GM19324 (cell line): ENCODE measurements around the gene ATG16L1.

Experiments
- ATAC-seq: cut with Tn5 transposase; IDR thresholded peaks from one replicate; pipeline ENCODE4 v1.9.1; 2021; ENCODE audit warnings: mild to moderate bottlenecking, moderate library complexity; ENCODE audit not compliant: unreplicated experiment, low FRiP score

Gene ATG16L1

DNA sequence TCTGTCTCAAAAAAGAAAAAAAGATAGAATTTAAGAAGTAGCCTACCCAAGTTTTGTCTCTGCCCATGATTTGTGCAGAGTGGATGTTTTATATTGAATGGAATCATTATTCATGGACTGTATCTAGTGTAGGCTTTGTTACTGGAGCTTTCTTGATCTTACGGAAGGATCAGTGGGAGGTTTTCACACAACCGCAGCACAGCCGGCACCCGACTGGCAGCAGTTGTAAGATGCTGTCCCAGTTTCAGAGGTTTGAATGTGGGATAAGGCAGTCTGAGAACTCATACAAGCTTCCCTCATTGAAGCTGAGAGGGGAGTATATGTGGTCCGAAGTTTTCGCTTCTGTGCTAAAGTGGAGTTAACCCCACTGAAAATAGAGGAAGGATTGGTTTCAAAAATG, 36.4 kb downstream of the ATG16L1 start:
- ATAC-seq: no peak

DNA sequence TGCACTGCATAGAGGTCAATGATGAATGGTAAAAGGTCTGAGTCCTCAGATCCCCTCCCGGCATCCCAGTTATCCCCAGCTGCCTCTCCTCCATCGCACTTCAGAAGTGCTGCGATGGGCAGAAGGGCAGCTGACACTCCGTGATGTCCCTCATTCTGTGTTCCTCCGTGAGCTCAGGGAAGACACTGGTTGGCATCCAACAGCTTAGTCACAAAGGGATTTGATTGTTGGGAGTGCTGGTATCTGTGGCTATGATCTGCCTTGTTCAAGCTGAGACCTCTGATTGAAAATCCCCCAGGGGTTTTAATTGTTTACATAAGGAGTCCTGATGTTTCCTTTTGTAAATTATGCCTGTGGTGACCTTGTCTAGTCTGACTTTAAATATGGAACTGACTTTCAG, 37.2 kb downstream of the ATG16L1 start:
- ATAC-seq: no peak

DNA sequence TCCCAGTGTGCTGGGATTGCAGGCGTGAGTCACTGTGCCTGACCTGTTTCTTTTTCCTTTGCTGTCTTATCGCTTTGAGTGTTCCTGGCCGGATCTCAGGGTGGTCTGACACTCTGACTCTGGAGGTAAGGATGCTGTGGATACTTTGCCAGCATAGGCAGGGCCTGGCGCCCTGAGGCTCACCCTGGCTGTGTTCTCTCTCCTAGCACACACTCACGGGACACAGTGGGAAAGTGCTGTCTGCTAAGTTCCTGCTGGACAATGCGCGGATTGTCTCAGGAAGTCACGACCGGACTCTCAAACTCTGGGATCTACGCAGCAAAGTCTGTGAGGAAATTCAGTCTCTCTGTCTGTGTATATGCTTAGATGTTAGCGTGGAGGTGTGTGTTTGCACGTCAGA, 38.2 kb downstream of the ATG16L1 start:
- no peak for ATAC-seq

DNA sequence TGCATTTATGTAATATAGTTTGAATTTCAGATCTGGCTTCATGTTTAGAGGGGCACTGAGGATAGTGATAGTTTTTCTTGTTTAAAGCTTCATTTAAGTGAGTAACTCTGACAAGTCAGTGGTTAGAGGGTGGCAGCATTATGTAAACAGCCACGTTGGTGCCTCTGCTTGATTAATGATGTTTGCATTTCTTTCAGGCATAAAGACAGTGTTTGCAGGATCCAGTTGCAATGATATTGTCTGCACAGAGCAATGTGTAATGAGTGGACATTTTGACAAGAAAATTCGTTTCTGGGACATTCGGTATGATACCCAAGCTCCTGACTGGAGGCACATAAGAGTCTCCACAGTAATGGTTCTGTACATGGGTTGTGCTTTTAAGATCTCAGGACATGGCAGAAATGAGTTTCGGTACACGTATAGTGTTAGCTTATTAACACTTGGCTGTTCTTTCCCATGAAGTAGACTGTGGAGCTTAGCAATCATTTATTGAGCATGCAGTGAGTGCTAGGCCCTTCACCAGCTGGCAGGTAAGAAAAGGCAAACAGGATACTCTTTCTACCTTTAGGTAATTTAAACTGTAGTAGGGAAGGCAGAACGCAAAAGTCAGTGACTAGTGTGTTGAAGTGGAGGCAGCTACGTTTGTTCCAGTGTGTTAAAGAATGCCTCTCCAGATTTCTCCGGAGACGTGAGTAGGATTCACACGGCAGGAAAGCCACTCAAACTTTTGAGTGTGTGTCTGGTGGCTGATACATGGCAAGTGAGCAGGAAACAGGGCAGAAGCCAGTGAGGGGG, 38.8 kb downstream of the ATG16L1 start:
- ATAC-seq: no peak

DNA sequence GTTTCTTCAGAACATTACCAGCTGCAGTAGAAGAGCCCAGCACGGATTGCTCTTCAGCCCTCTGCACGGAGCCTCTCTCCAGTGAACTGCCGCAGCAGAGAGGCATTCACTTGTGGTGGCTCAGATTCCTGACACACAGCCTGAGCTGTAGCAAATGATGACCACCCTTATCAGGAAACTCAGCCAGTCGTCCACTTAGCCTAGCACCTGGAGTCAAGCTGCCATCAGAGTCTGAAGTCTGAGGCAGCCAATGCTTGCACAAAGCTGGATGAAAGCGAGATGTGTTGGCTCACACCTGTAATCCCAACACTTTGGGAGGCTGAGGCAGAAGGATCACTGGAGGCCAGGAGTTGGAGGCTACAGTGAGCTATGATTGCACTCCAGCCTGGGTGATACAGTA, 44.4 kb downstream of the ATG16L1 start:
- no peak for ATAC-seq

DNA sequence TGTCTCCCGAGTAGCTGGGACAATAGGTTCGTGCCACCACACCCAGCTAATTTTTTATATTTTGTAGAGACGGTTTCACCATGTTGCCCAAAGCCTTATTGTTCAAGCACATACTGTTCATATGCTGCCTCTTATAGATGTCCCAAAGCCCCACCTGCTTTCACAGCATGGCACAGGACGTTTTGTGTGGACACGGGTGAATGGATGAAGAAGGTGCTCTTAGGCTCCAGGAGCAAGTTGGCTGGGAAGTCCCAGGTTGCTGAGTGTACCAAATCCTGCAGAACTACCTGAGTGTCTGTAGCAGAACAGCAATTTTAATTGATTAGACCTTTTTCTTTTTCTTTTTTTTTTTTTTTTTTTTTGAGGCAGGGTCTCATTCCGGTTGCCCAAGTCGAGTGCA, 45.6 kb downstream of the ATG16L1 start:
- ATAC-seq: no peak

DNA sequence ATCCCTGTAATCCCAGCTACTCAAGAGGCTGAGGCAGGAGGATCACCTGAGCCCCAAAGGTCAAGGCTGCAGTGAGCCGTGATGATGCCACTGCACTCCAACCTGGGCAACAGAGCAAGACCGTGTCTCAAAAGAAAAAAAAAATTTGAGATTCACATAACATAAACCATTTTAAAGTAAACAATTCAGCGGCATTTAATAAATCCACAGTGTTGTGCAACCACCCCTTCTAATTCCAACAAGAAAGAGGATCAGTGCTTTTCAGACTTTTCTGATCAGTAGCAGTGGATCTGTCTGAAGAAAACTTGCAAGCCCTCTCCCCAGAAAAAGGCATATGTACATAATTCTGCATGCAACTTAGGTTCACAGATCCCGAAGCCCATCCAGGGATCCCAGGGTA, 48.9 kb downstream of the ATG16L1 start:
- ATAC-seq: no peak

DNA sequence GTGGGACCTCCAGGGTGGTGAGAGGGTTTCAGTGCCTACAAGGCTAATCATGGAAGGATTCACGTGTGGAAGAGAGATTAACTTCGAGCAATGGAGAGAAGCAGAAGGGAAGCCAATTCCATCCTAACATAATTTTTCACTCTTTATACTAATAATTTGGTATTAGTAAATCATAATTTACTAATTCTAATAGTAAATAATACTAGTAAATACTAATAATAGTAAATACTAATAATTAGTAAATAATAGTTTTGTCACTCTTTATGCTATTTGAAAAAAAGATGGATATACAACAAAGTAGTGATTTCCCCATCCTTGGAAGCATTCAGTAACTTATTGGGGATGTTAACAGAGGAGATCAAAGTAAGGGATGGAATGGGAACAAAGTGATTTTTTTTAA, 49.8 kb downstream of the ATG16L1 start:
- ATAC-seq: no peak

DNA sequence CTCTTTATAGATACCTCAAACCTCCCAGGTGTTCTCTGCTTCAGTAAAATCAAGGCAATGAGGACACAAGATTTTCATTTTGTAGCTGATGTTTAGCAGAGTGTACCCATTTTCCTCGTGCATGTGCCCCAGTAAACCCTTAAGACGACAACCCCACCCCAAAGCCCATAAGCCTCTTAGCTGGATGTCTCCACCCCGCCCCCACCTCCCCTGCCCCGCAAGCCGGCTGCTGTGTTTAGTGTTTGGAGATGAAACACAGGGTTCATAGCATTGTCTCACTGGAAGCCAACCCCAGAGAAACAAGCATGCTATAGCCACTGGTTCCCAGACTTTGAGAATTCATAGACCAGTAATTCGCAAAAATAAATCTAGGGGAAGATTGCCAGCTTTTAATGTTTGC, 50.3 kb downstream of the ATG16L1 start:
- no peak for ATAC-seq

DNA sequence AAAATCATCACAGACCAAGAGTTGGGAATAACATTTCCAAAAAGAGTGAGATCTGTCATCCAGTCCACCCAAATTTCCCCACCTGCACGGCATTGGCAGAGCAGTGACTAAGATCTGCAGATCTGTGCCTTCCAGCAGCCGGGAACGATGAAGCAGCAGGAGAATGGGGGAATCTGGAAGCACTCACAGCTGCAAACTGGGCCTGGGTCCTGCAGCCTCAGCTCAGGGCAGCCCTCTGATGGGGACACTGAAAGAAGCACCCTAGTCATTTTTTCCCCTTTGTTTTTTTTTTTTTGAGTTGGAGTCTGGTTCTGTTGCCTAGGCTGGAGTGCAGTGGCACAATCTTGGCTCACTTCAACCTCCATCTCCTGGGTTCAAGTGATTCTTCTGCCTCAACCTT, 51.8 kb downstream of the ATG16L1 start:
- no peak for ATAC-seq

DNA sequence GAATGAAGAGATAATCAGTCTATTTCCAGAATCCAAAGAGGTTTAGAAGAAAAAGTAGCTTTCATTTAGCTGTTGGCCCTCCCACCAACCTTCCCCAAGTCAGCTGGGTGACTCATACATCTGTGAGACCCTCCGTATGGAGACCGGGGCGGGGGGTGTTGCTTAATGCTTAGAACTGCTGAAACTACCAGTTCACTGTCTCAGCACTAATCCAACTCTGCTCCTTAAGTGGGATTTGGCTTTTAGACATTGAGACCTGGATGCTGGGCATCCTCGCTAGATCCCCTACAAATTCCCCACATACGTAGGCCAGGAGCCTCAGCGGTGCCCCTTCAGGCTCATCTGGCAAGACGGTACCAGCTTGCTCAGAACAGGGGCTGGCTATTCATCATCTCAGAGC, 56.1 kb downstream of the ATG16L1 start, which contains the start of gene SAG:
Gene SAG, plus strand, starts transcription at position 252 of the 400 bp plus-strand sequence. CDS start 1,374 bp downstream, outside the sequence.
- no peak for ATAC-seq

DNA sequence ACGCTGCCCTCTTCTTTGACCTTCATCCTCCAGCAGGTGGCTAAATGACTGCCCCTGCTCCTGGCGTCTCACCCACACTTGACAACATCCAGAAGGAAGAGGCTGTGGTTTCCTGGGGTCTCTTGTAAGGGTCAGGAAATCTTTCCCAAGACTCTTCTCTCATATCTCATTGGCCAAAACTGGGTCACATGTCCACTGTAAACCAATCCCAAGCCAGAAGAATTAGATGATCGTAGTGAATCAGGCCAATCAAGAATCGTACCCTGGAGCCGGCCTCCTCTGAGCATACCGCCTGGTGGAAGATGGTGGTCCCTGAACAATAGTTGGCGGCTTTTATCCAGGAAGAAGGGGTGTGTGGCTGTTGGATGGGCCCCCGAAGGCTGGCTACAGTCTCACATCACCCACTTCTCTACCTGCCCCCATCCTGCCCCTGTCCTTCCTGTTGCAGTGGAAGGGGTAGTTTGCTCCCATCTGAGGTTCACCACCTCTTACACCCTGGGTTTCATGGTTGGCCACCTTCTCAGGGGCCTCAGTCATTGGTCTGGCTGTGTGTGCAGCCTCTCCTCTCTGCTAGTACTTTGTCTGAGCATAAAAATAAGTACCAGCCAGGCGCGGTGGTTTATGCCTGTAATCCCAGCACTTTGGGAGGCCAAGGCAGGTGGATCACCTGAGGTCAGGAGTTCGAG, 59.9 kb downstream of the ATG16L1 start:
- no peak for ATAC-seq

DNA sequence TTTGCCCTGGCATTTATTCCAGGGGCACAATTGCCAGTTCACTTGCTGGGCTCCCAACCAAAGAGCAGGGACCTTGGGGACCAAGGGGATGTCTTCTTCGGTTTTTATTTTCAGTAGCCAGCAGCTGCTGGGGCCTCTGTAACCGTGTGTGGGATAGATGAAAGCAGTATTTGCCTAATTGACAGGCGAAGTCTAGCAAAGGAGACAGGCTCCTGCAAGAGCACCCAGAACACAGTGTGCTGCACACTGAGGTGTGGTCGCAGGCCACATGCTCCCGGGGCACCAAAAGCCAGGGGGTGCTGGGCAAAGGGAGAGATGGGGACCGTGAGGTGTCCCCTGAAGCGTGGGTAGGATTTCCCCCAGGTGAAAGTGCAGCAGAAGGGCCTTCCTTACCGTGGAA, 61.4 kb downstream of the ATG16L1 start:
- no peak for ATAC-seq

DNA sequence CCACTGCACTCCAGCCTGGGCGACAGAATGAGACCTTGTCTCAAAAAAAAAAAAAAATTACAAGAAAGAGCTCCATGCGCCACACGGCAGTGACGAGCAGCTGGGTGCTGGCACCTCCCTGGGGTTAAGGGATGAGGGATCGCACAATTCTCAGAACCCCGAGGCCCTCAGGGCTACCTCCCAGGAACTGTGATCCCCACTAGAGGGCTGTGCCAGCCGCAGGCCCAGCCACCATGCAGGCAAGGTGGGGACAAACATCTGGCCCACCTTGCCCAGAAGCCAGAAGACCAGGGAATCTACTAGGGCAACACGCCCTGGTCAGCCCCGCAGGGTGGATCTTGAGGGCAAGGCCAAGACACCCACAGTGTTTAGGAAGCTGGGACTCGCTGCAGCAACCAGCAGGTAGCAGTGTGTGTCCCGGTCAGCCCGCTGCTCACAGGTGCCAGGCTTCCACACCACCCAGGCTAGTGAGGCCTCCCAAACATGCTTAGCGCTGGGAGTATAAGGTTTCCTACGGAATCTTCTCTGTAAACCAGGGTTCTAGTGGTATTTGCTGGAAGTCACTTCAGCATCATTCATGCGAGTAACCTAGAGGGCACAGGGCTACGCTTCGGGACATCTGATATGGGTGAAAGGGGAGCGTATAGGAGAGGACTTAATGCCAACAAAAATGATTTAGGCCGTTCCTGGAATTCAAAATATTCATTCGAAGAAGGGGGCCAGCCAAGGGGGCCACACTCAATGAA, 62.9 kb downstream of the ATG16L1 start:
- no peak for ATAC-seq

DNA sequence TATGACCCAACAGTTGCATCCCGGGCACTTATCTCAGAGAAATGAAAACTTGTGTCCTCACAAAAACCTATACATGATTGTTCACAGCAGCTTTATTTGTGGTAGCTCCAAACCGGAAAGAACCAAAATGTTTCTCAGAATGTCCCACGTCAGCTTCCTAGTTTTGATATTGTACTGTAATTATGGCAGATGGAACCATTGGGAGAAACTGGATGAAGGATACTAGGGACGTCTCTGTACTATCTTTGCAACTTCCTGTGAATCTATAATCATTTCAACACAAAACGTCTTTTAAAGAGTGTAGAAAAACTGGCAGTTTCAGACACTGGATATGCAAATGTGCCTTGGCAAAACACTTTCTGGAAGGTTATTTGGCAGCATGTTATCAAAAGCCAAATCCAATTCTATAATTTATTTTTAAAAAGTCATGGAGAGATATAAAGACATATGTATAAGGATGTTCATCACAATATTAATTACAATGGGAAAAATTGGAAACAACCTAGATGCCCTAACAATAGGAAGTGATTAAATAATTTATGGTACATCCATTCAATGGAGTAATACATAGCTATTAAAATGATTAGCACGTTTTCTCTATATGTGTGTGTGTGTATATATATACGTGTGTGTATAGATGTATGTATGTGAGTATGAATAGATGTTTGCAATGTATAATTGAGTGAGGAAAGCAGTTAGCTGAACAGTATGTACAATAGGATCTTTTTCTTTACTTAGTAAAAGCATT, 65.9 kb downstream of the ATG16L1 start:
- no peak for ATAC-seq

DNA sequence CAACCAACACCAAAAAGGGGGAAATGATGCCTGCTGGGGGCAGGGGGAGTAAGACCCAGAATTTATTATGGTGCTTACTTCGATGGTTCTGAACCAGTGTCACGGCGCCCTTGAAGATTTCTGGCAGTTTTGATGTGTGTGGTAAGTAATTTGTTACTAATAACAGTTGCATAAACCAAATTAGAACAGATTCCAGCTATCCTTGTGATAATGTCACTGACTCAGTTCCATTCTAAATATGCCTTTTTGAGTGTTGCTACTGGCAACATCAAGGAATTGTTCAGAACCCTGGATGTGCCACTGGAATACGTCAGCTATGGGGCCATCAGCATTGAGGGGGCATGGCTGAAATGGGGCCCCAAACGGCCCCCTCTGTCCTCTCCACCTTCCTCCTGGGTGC, 67.8 kb downstream of the ATG16L1 start:
- ATAC-seq: no peak

DNA sequence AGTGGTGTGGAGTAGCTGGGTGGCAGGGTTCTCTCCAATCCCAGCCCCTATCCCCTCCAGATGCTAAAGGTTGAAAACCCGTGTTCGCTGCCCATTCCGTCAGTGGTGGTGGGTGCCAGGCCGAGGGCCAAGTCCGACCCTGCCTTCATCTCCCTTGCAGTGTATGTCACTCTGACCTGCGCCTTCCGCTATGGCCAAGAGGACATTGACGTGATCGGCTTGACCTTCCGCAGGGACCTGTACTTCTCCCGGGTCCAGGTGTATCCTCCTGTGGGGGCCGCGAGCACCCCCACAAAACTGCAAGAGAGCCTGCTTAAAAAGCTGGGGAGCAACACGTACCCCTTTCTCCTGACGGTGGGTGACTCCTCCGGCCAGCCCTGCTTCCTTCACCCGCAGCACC, 69.0 kb downstream of the ATG16L1 start:
- no peak for ATAC-seq

DNA sequence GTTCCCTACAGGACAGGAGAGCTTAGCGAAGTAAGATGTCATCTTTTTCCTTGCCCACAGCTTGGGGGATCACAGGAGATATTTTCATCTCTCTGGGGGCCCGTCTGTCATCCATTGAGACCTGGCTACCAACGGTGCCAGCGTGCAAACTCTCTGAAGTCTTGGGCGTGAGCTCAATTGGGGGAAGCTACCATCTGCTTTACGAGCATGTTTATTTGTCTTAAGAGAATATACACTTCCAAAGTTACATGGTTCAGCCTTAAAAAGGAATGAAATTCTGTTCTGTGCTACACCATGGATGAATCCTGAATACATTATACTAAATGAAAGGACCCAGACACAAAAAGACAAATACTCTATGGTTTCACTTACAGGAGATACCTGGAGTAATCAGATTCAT, 69.7 kb downstream of the ATG16L1 start:
- ATAC-seq: no peak

DNA sequence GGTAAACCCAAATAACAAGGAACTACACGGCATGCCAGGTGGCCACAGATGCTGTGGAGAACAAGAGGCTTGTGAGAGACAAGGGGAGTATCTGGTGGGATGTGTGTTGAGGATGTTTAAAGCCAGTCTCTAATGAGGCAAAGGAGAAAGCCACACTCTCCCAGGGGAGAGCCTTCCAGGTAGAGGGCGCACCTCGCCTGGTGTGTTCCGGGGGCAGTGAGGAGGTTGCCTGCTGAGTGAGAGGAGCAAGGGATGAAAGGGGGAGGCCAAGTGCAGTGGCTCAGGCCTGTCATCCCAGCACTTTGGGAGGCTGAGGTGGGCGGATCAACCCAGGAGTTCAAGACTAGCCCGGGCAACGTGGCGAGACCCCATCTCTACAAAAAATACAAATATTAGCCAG, 72.4 kb downstream of the ATG16L1 start:
- ATAC-seq: no peak

DNA sequence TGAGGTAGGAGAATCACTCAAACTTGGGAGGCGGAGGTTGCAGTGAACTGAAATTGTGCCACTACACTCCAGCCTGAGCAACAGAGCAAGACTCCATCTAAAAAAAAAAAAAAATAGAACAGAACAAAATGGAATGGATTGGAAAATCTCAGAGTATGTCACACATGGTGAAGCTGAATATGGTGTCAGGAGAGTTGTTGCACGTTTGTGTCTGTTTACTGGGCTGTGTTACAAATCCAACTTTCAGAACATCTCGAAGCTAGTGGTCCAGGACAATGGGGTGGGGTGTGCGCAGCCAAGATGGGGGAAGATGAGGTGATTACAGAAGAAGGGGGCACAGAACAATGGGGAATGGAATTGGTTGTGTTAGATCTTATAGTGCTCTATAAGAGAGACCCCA, 73.8 kb downstream of the ATG16L1 start:
- no peak for ATAC-seq

DNA sequence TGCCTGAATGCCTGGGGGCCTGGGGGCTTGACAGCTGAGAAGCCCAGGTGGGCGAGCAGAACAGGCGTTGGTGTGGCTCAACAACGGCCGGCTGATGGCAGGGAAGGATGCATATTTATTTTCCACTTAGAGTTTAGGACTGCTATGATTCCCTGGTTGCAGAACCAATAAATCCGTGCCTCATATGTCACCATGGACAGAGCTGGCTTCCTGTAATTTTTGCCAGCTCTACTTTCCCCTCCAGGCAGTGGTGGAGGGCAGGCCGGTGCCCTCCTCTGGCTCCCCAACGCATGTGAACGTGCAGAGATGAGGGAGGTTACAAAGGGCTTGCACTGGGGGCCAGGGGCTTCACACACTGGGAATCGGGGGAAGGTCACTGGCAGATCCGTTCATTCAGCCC, 74.3 kb downstream of the ATG16L1 start:
- no peak for ATAC-seq
